ENCODE measurements around the gene CHCHD6.

Gene CHCHD6

DNA sequence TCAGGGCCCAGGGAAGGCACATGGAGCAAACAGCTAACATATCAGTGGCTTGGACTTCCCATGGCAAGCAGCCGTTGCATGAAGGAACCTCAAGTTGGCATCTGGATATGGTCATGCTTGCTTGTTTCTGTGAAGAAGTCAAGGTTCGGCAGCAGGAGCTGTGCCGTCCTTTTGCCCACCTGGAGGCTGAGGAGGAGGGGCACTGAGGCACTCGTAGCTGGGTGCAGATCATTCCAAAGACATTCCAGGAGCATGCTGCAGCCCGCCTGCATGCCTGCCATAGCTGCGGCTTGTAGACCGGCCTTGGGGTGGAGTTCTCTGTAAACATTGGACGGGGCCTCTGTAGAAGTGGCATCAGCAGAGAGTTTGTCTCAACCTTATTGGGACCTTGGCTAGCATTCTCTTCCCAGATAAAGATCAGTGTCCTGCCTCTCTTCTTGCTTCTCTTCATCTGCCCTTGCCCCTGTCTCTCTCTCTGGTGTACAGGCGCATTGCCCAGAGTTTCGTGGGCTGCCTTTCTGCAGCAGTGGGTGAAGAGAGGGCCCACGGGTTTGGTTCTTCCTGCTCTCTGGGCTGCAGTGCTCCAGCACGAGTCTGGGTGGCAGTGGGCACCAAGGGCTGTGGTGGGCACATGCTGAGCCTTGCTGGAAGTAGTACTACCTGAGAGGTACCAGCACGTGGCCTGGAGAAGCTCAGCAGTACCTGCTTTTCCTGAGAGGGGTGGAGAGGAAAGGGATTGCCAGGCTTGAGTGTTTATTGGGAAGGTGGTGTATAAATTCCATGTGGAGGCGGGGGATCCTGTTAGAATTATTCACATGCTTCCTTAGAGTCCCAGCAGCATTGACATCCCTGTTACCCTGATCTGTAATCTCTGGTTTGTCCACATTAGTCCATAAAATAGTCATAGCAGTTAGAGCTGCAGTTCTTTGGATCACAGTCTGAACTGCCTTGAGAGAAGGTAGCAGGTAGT is 49.4 kb downstream of the CHCHD6 start:
- DNase-seq (ENCODE audit: low read depth in 1 of 2, low spot score in 1 of 2): peak in 1 of 2 experiments; percentile 89
- in situ Hi-C loops (cut with HindIII; ENCODE audit: low pct_unique_long_range_greater_than_20kb, low sequenced_read_pairs): no loop called here
- no peak for TF ChIP-seq JUND (IDR thresholded peaks at IDR 0.05; ENCODE audit: low read depth)

DNA sequence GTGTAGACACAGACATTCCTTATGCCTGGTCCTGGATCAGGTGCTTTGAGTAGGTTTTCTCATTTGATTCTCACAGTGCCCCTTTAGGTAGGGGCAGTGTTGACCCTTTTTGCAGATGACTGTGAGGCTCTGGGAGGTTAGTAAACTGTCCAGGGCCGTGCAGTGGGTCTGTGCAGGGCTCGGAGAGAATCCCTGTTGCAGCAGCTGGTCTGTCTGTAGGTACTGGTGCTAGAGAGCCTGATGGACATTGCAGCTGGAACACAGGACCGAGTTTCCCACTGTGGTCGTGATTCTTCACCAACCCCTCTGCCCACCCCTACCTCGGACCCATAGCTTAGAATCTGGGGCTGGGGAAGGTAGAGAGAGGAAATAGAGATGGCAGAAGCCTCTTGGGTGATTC is 51.8 kb downstream of the CHCHD6 start:
- DNase-seq (ENCODE audit: low read depth in 1 of 2, low spot score in 1 of 2): no peak
- no peak for TF ChIP-seq JUND (IDR thresholded peaks at IDR 0.05; ENCODE audit: low read depth)
- in situ Hi-C loops (cut with HindIII; ENCODE audit: low pct_unique_long_range_greater_than_20kb, low sequenced_read_pairs): no loop called here

DNA sequence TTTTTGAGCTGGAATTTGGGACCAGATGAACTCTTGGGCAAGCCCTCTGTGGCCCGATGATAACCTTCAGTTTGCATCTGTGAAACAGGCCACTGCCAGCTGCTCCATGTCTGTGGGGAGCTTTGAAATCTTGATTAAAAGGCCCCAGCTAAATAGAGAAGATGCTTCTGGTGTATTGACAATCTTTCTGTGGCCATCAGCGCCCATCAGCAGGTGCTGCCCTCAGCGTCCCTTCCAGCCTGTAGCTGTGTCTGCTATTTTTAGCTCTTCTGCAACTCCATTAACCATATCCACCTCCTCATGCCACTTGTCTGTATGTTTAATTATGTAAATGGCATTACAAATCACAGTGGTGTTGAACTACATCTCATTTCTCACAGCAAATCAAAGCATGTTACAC is 54.0 kb downstream of the CHCHD6 start:
- in situ Hi-C loops (cut with HindIII; ENCODE audit: low pct_unique_long_range_greater_than_20kb, low sequenced_read_pairs): no loop called here
- no peak for TF ChIP-seq JUND (IDR thresholded peaks at IDR 0.05; ENCODE audit: low read depth)
- no peak for DNase-seq (ENCODE audit: low read depth in 1 of 2, low spot score in 1 of 2)

DNA sequence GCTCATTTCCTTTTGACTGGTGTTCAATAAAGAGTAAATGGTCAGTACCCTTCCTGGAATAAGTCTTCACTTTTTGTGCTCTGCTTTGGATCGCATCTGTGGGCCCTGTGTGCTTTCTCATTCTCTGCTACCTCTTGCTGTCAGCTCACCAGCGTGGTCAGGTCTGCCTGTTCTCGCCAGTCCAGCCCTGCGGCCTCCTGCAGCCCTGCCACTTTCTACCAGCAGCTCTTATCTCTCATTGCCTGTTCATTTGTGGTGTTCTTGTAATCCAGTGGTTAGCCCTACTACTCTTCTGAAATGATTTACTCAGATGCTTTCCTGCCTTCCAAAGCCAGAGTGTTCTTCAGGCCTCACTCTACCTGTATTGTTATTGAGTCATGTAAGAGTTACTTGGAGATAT is 54.8 kb downstream of the CHCHD6 start:
- no peak for TF ChIP-seq JUND (IDR thresholded peaks at IDR 0.05; ENCODE audit: low read depth)
- in situ Hi-C loops (cut with HindIII; ENCODE audit: low pct_unique_long_range_greater_than_20kb, low sequenced_read_pairs): no loop called here
- no peak for DNase-seq (ENCODE audit: low read depth in 1 of 2, low spot score in 1 of 2)

DNA sequence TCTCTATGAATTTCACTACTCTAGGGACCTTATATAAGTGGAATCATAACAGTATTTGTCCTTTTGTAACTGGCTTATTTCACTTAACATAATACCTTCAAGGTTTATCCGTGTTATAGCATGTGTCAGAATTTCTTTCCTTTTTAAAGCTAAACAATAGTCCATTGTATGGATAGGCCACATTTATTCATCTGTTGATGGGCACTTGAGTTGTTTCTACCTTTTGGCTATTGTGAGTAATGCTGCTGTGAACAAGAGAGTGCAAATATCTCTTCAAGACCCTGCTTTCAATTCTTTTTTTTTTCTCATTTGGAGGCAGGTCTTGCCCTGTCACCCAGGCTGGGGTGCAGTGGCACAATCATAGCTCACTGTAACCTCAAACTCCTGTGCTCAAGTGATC is 56.5 kb downstream of the CHCHD6 start:
- no peak for TF ChIP-seq JUND (IDR thresholded peaks at IDR 0.05; ENCODE audit: low read depth)
- in situ Hi-C loops (cut with HindIII; ENCODE audit: low pct_unique_long_range_greater_than_20kb, low sequenced_read_pairs): no loop called here
- DNase-seq (ENCODE audit: low read depth in 1 of 2, low spot score in 1 of 2): no peak

DNA sequence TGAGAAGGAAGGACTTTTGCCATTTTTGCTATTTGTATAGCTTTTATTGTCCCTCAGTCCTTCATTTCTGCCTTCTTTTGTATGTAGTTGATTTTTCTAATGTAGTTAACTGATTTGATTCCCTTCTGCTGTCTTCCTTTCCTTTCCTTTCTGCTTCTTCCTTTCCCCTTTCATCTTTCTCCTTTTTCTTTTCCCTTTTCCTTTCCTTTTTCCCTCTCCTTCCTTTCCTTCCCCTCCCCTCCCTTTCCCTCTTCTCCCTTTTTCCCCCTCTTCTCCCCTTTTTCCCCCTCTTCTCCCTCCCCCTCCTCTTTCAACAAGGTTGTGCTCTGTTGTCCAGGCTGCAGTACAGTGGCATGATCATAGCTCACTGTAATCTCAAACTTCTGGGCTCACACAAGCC is 59.0 kb downstream of the CHCHD6 start:
- TF ChIP-seq JUND (IDR thresholded peaks at IDR 0.05; ENCODE audit: low read depth): no peak
- in situ Hi-C loops (cut with HindIII; ENCODE audit: low pct_unique_long_range_greater_than_20kb, low sequenced_read_pairs): no loop called here
- no peak for DNase-seq (ENCODE audit: low read depth in 1 of 2, low spot score in 1 of 2)

DNA sequence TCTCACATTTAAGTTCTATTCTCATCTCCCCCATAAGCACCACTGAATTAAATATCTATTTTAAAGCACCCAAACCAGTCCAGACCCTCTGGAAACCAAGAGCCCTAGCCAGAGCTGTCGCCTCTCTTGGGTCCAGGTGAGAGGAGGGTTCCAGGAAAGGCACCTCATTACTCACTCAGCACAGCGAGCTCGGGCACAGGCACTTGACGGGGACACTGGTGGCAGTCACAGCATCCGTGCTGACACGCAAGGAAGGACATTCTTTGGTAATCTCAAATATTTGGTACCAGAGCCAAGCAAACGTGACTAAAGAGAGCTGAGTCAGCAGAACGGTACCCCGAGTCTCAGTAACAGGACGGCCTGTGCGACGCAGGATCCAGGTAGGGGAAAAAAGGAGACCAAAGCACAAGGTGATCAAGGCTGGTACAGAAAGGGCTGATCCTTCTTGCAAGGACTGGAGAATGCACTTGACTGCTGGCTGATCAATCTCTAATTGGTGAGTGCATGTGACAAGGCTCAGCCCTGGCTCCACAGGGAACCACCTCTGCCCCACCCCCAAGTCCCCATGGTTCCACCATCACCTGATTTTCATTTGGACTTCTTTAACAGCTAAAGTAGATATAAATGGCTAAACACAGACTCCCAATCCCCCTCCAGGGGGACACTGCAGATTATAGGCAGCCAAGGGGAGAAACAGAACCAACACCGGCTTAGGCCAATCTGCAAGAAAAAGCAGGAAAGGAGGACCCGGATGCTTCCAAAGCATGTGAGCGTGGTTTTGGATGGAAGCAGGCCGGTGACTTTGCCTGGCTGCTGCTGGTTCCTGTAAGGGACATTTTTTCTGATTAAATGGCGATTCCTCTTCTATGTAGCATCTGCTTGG is 61.4 kb downstream of the CHCHD6 start:
- no peak for TF ChIP-seq JUND (IDR thresholded peaks at IDR 0.05; ENCODE audit: low read depth)
- DNase-seq (ENCODE audit: low read depth in 1 of 2, low spot score in 1 of 2): no peak
- in situ Hi-C loops (cut with HindIII; ENCODE audit: low pct_unique_long_range_greater_than_20kb, low sequenced_read_pairs): no loop called here

DNA sequence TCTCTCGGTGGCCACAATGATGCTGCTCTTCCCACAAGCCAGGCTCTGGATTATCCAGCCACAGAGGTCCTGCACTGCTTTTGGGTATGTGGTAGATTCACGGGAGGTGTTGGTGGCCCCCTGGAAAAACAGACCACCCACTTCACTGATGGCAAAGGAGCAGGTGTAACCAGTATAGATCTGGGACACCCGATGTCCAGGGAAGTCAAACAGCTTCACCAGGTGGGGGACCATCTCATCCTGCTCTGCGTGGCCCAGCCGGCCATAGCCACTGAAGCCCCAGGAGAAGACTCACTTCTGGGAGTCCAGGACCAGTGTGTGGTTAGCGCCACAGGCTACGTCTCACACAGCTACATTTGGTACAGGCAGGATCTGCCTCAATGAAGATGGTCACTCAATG is 62.6 kb downstream of the CHCHD6 start:
- in situ Hi-C loops (cut with HindIII; ENCODE audit: low pct_unique_long_range_greater_than_20kb, low sequenced_read_pairs): no loop called here
- no peak for TF ChIP-seq JUND (IDR thresholded peaks at IDR 0.05; ENCODE audit: low read depth)
- DNase-seq (ENCODE audit: low read depth in 1 of 2, low spot score in 1 of 2): no peak

DNA sequence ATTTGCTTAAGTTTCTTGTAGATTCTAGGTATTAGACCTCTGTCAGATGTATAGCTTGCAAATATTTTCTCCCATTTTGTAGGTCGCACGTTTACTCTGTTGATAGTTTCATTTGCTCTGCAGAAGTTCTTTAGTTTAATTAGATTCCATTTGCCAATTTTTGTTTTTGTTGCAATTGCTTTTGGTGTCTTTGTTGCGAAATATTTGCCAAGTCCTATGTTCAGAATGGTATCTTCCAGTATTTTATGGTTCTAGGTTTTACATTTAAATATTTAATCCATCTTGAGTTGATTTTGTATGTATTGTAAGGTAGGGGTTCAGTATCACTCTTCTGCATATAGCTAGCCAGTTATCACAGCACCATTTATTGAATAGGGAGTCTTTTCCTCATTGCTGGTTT is 64.9 kb downstream of the CHCHD6 start:
- in situ Hi-C loops (cut with HindIII; ENCODE audit: low pct_unique_long_range_greater_than_20kb, low sequenced_read_pairs): no loop called here
- TF ChIP-seq JUND (IDR thresholded peaks at IDR 0.05; ENCODE audit: low read depth): no peak
- DNase-seq (ENCODE audit: low read depth in 1 of 2, low spot score in 1 of 2): no peak

DNA sequence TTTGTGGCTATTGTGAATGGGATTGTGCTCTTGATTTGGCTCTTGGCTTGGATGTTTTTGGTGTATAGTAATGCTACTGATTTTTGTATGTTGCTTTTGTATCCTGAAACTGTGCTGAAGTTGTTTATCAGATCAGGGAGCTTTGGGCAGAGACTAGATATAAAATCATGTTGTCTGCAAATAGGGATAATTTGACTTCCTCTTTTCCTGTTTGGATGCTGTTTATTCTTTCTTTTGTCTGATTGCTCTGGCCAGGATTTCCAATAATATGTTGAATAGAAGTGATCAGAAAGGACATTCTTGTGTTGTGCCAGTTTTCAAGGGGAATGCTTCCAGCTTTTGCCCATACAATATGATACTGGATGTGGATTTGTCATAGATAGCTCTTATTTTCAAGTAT is 66.1 kb downstream of the CHCHD6 start:
- in situ Hi-C loops (cut with HindIII; ENCODE audit: low pct_unique_long_range_greater_than_20kb, low sequenced_read_pairs): no loop called here
- no peak for TF ChIP-seq JUND (IDR thresholded peaks at IDR 0.05; ENCODE audit: low read depth)
- DNase-seq (ENCODE audit: low read depth in 1 of 2, low spot score in 1 of 2): no peak

DNA sequence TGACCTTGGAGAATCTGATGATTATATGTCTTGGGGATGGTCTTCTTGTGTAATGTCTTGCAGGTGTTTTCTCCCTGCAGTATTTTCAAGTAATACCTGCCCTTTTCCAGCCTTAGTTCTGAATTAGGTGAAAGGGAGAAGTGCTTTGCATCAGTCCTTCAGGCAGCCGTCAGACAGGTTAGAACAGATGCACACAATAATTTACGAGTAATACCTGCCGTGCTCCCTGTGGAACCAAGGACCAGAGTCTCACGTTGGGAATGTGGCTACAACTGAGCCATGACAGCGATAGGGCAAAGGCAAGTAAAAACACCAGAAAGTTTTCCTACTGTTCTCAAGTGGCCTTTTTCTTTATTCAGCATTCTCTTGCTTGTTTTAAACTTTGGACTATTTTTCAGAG is 69.1 kb downstream of the CHCHD6 start:
- no peak for TF ChIP-seq JUND (IDR thresholded peaks at IDR 0.05; ENCODE audit: low read depth)
- in situ Hi-C loops (cut with HindIII; ENCODE audit: low pct_unique_long_range_greater_than_20kb, low sequenced_read_pairs): no loop called here
- peak in 1 of 2 experiments; percentile 19 for DNase-seq (ENCODE audit: low read depth in 1 of 2, low spot score in 1 of 2)

DNA sequence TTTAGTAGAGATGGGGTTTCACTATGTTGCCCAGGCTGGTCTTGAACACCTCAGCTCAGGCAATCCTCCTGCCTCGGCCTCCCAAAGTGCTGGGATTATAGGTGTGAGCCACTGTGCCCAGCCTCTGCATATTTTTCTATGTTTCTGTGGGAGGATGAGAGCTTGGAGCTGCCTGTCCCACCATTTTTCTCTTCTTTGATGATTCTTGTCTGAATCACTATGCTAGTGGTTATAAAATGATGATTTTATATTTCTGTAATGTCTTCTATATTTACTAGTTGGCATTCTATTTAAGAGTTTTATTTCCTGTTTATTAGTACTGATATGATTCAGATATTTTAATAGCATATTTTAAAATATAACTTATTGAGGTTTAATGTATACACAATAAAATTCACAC is 69.7 kb downstream of the CHCHD6 start:
- DNase-seq (ENCODE audit: low read depth in 1 of 2, low spot score in 1 of 2): no peak
- in situ Hi-C loops (cut with HindIII; ENCODE audit: low pct_unique_long_range_greater_than_20kb, low sequenced_read_pairs): no loop called here
- no peak for TF ChIP-seq JUND (IDR thresholded peaks at IDR 0.05; ENCODE audit: low read depth)

DNA sequence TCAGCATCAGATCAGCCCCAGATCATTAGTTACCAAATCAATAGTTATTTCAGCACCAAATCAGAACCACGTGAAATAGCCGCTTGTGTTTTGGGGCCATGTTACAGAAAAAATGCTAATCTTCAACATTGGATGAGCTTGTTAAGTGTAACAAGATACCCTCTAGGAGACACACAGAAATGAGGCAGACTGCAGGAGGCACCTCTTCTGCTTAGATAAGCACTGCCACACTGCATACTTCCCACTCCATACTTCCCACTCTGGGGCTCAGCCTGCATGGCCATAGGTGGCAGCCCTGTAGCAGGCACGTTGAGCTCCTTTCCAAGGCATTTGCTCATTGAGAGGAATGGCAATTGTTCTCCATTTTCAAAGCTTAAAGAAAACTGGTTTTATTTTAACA is 73.3 kb downstream of the CHCHD6 start:
- DNase-seq (ENCODE audit: low read depth in 1 of 2, low spot score in 1 of 2): no peak
- in situ Hi-C loops (cut with HindIII; ENCODE audit: low pct_unique_long_range_greater_than_20kb, low sequenced_read_pairs): no loop called here
- no peak for TF ChIP-seq JUND (IDR thresholded peaks at IDR 0.05; ENCODE audit: low read depth)
